ENCODE measurements around the gene WNK4.
A peak's percentile ranks its signal among the peaks of the same experiment; 100 is the strongest.

WNK4 gene

DNA sequence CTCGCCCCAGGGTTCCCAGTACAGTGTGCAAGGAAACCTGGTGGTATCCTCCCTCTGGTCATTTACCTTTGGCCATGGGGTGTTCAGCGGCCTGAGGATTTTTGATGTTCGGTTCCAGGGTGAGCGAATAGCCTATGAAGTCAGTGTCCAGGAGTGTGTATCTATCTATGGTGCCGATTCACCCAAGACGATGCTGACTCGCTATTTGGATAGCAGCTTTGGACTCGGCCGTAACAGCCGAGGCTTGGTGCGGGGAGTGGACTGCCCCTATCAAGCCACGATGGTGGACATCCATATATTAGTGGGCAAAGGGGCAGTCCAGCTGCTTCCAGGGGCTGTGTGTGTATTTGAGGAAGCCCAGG lies 65.1 kb downstream of the WNK4 start:
- H3K4me1 ChIP-seq (ENCODE audit: insufficient read depth, poor library complexity, severe bottlenecking), result no peaks in the 10 kb centered on the region
- TF ChIP-seq CTCF (IDR thresholded peaks at IDR 0.05; ENCODE audit: poor library complexity, severe bottlenecking), result no peak
- DNase-seq (ENCODE audit: low spot score) (no peak), ATAC-seq (ENCODE audit: low read depth) (no peak)
- peaks cover 43% of the 10 kb centered on the region for H3K36me3 ChIP-seq (ENCODE audit: low read depth)
- H3K27ac ChIP-seq (ENCODE audit: poor library complexity, severe bottlenecking), result no peak overlapping the region
- no peak overlapping the region for H3K4me3 ChIP-seq (ENCODE audit: severe bottlenecking)
- H3K27me3 ChIP-seq (ENCODE audit: insufficient read depth, poor library complexity, severe bottlenecking), result no peaks in the 10 kb centered on the region
- H3K9me3 ChIP-seq (ENCODE audit: severe bottlenecking), result no peaks in the 10 kb centered on the region

DNA sequence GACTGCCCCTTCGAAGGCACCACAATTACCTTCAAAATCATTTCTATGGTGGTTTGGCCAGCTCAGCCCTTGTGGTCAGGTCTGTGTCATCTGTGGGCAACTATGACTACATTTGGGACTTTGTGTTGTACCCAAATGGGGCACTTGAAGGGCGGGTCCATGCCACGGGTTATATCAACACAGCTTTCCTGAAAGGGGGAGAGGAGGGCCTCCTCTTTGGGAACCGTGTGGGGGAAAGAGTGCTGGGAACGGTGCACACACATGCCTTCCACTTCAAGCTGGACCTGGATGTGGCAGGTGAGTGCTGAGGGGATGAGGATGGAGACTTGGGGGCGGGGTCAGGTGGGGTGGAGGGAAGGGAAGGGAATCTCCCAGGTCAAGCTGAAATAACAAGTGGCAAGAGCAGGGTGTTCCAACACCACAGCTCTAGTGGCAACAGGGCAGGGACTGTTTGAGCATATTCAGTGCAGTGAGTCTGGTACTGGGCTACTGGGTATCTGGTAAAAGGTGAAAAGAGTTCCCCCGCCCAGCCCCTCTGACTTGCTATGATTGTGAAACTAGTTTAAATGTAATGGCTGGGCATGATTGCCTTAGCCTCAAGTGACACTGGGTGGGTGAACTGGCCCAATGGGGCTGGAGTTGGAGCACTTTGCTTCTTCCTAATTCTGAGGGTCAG lies 65.6 kb downstream of the WNK4 start:
- Histone ChIP-seq H3K27ac (ENCODE audit: poor library complexity, severe bottlenecking) (no peak overlapping the region), H3K36me3 (ENCODE audit: low read depth) (peaks cover 40% of the 10 kb centered on the region), H3K27me3 (ENCODE audit: insufficient read depth, poor library complexity, severe bottlenecking) (no peaks in the 10 kb centered on the region), H3K9me3 (ENCODE audit: severe bottlenecking) (no peaks in the 10 kb centered on the region), H3K4me1 (ENCODE audit: insufficient read depth, poor library complexity, severe bottlenecking) (no peaks in the 10 kb centered on the region), H3K4me3 (ENCODE audit: severe bottlenecking) (no peak overlapping the region)
- no peak for DNase-seq (ENCODE audit: low spot score)
- ATAC-seq (ENCODE audit: low read depth), result peak; percentile 5; the same call in 1 of the 3 replicates
- no peak for TF ChIP-seq CTCF (IDR thresholded peaks at IDR 0.05; ENCODE audit: poor library complexity, severe bottlenecking)

All from RWPE2 (cell line).